NCI-H1092 treated with DMSO at 0.1 percent for 48 hours (cell line): ENCODE measurements around the gene NSMF.
"Not testable (repeated sequence)": the region's sequence is repeated elsewhere in the genome, so short reads cannot be mapped to it uniquely, and the experiment has no call there.

Experiments
- DNase-seq: peaks from one replicate; lab custom pipeline; 2025; lab: John Stamatoyannopoulos, UW

The NSMF gene

GRCh38 chr9:137412431-137412830, 46.7 kb downstream of the NSMF start:
- DNase-seq, result no peak

GRCh38 chr9:137411645-137412380, 47.3 kb downstream of the NSMF start:
- DNase-seq, result no peak

GRCh38 chr9:137411260-137411644, 47.9 kb downstream of the NSMF start:
- DNase-seq, result no peak

- DNase-seq, result no peak
Observed at GRCh38 chr9:137410891-137411249, 48.3 kb downstream of the NSMF start.

GRCh38 chr9:137410236-137410890, 48.8 kb downstream of the NSMF start:
- not testable (repeated sequence) for DNase-seq

GRCh38 chr9:137409515-137409914, 49.6 kb downstream of the NSMF start:
- DNase-seq, result no peak

- DNase-seq, result no peak
Observed at GRCh38 chr9:137408651-137409405, 50.3 kb downstream of the NSMF start.

- DNase-seq, result no peak
Observed at GRCh38 chr9:137407590-137408300, 51.4 kb downstream of the NSMF start.

- DNase-seq, result peak; percentile 18
Observed at GRCh38 chr9:137406876-137407589, 52.1 kb downstream of the NSMF start.

GRCh38 chr9:137406085-137406760, 52.9 kb downstream of the NSMF start:
- DNase-seq, result no peak

- no peak for DNase-seq
Observed at GRCh38 chr9:137405677-137406081, 53.5 kb downstream of the NSMF start.

GRCh38 chr9:137404961-137405567, 54.1 kb downstream of the NSMF start:
- no peak for DNase-seq

GRCh38 chr9:137403269-137403668, 55.9 kb downstream of the NSMF start:
- DNase-seq, result no peak

- DNase-seq, result no peak
Observed at GRCh38 chr9:137402746-137403145, 56.4 kb downstream of the NSMF start.

- no peak for DNase-seq
Observed at GRCh38 chr9:137398561-137399468, 60.3 kb downstream of the NSMF start.

GRCh38 chr9:137397675-137398423, 61.3 kb downstream of the NSMF start:
- no peak for DNase-seq
